Stimulated activated CD4-positive, alpha-beta T cell treated with anti-CD3 and anti-CD28 coated beads, Interleukin-2, amount 100 ng/mL, for 48 hours (primary cell): Measurements from ENCODE around the gene PPFIBP1.
"Not testable (repeated sequence)": the region's sequence is repeated elsewhere in the genome, so short reads cannot be mapped to it uniquely, and the experiment has no call there.

Experiments
- DNase-seq, 2 donors: peaks; one replicate each; pipeline ENCODE4 v3.0.0-alpha.2; 2020

The PPFIBP1 gene

GRCh38 chr12:27571463-27571862, 47.5 kb downstream of the PPFIBP1 start:
- DNase-seq = no peak

- no peak for DNase-seq
Observed at GRCh38 chr12:27572486-27573255, 48.7 kb downstream of the PPFIBP1 start.

- no peak for DNase-seq
Observed at GRCh38 chr12:27573972-27574371, 50.0 kb downstream of the PPFIBP1 start.

GRCh38 chr12:27575090-27575761, 51.2 kb downstream of the PPFIBP1 start:
- DNase-seq = no peak

GRCh38 chr12:27575762-27576118, 51.7 kb downstream of the PPFIBP1 start:
- DNase-seq = no peak

- no peak for DNase-seq
Observed at GRCh38 chr12:27576667-27577347, 52.8 kb downstream of the PPFIBP1 start.

GRCh38 chr12:27577688-27578087, 53.7 kb downstream of the PPFIBP1 start:
- no peak for DNase-seq

- DNase-seq = no peak
Observed at GRCh38 chr12:27578689-27579372, 54.8 kb downstream of the PPFIBP1 start.

- DNase-seq = no peak
Observed at GRCh38 chr12:27580561-27581330, 56.7 kb downstream of the PPFIBP1 start.

- DNase-seq = not testable (repeated sequence)
Observed at GRCh38 chr12:27581331-27581671, 57.3 kb downstream of the PPFIBP1 start.

- DNase-seq = not testable (repeated sequence)
Observed at GRCh38 chr12:27581833-27582232, 57.8 kb downstream of the PPFIBP1 start.

- not testable (repeated sequence) for DNase-seq
Observed at GRCh38 chr12:27582445-27582844, 58.4 kb downstream of the PPFIBP1 start.

- no peak for DNase-seq
Observed at GRCh38 chr12:27583057-27583797, 59.2 kb downstream of the PPFIBP1 start.

GRCh38 chr12:27583981-27584380, 60.0 kb downstream of the PPFIBP1 start:
- no peak for DNase-seq

GRCh38 chr12:27585739-27586265, 61.8 kb downstream of the PPFIBP1 start:
- no peak for DNase-seq

- not testable (repeated sequence) for DNase-seq
Observed at GRCh38 chr12:27588075-27588730, 64.2 kb downstream of the PPFIBP1 start.

GRCh38 chr12:27588776-27589175, 64.8 kb downstream of the PPFIBP1 start:
- no peak for DNase-seq

- DNase-seq = no peak
Observed at GRCh38 chr12:27589419-27589818, 65.4 kb downstream of the PPFIBP1 start.

GRCh38 chr12:27591698-27592097, 67.7 kb downstream of the PPFIBP1 start:
- not testable (repeated sequence) for DNase-seq

- DNase-seq = no peak
Observed at GRCh38 chr12:27592548-27592947, 68.5 kb downstream of the PPFIBP1 start.

- DNase-seq = no peak
Observed at GRCh38 chr12:27593266-27593665, 69.3 kb downstream of the PPFIBP1 start.
